Measurements from ENCODE around the gene ATRIP. TPM values are rescaled to one million over a fixed set of nuclear protein-coding genes. Genes with fewer than 3 reads are reported as not detected.
"Not testable (repeated sequence)": the region's sequence is repeated elsewhere in the genome, so short reads cannot be mapped to it uniquely, and the experiment has no call there.

The ATRIP gene
- total RNA-seq, 1 experiment from 2014 or later = 8.5 TPM

GRCh38 chr3:48459773-48460516, 13.4 kb downstream of the ATRIP start:
- Histone ChIP-seq H3K36me3 (ENCODE audit: low read depth) (no peaks in the 10 kb centered on the region), H3K4me1 (replicated peaks; ENCODE audit: insufficient read depth) (peaks cover 1% of the 10 kb centered on the region; the same call in 1 of the 2 replicates), H4K20me1 (ENCODE audit: insufficient read depth) (no peaks in the 10 kb centered on the region), H3K27ac (no peak overlapping the region), H3K4me2 (no peak overlapping the region), H3K4me3 (no peak overlapping the region), H3K9me2 (ENCODE audit: insufficient read depth) (no peaks in the 10 kb centered on the region), H3K27me3 (ENCODE audit: insufficient read depth, low read depth) (no peaks in the 10 kb centered on the region), H3F3A (ENCODE audit: insufficient read depth, low read depth) (peaks cover under 1% of the 10 kb centered on the region; the same call in 1 of the 2 replicates), H3K9me3 (ENCODE audit: insufficient read depth, low read depth) (no peaks in the 10 kb centered on the region), H2AFZ (no peak overlapping the region), H3K79me2 (ENCODE audit: low read depth) (no peaks in the 10 kb centered on the region)
- no peak for DNase-seq
- TF ChIP-seq CTCF (conservative IDR thresholded peaks at IDR 0.05) (no peak), EZH2 (IDR thresholded peaks at IDR 0.05; ENCODE audit: low read depth) (no peak)
- no TSS peak for BruUV-seq (replicated peaks)
- intact Hi-C loops (cut with micrococcal nuclease; ENCODE audit: unreplicated experiment) = no loop called here
- POLR2A ChIA-PET (ENCODE audit: unreplicated experiment) = no interaction called here
- CTCF ChIA-PET = no interaction called here

- Histone ChIP-seq H3K27me3 (ENCODE audit: insufficient read depth, low read depth) (no peaks in the 10 kb centered on the region), H3K9me3 (ENCODE audit: insufficient read depth, low read depth) (no peaks in the 10 kb centered on the region), H3K27ac (no peak overlapping the region), H4K20me1 (ENCODE audit: insufficient read depth) (no peaks in the 10 kb centered on the region), H3K36me3 (ENCODE audit: low read depth) (no peaks in the 10 kb centered on the region), H3K4me1 (replicated peaks; ENCODE audit: insufficient read depth) (peaks cover 5% of the 10 kb centered on the region; the same call in 1 of the 2 replicates), H3K4me2 (no peak overlapping the region), H2AFZ (no peak overlapping the region), H3K79me2 (ENCODE audit: low read depth) (no peaks in the 10 kb centered on the region), H3K4me3 (no peak overlapping the region), H3K9me2 (ENCODE audit: insufficient read depth) (no peaks in the 10 kb centered on the region), H3F3A (ENCODE audit: insufficient read depth, low read depth) (peaks cover 5% of the 10 kb centered on the region; the same call in 1 of the 2 replicates)
- intact Hi-C loops (cut with micrococcal nuclease; ENCODE audit: unreplicated experiment) = no loop called here
- TF ChIP-seq EZH2 (IDR thresholded peaks at IDR 0.05; ENCODE audit: low read depth) (no peak), CTCF (conservative IDR thresholded peaks at IDR 0.05) (no peak)
- no peak for DNase-seq
- no TSS peak for BruUV-seq (replicated peaks)
- POLR2A ChIA-PET (ENCODE audit: unreplicated experiment) = no interaction called here
- CTCF ChIA-PET = no interaction called here
Observed at GRCh38 chr3:48460517-48460902, 14.0 kb downstream of the ATRIP start.

GRCh38 chr3:48461767-48462166, 15.2 kb downstream of the ATRIP start:
- H3K9me2 ChIP-seq (ENCODE audit: insufficient read depth); CTCF ChIA-PET: not testable (repeated sequence)

More at GRCh38 chr3:48461767-48462166, 15.2 kb downstream of the ATRIP start:
- intact Hi-C loops (cut with micrococcal nuclease; ENCODE audit: unreplicated experiment); H3K4me3 ChIP-seq; H3K27me3 ChIP-seq (ENCODE audit: insufficient read depth, low read depth); H3K9me3 ChIP-seq (ENCODE audit: insufficient read depth, low read depth); POLR2A ChIA-PET (ENCODE audit: unreplicated experiment); H3K36me3 ChIP-seq (ENCODE audit: low read depth); H3F3A ChIP-seq (ENCODE audit: insufficient read depth, low read depth); H3K27ac ChIP-seq; DNase-seq; H4K20me1 ChIP-seq (ENCODE audit: insufficient read depth); H2AFZ ChIP-seq; H3K4me2 ChIP-seq; BruUV-seq (replicated peaks); H3K79me2 ChIP-seq (ENCODE audit: low read depth); H3K4me1 ChIP-seq (replicated peaks; ENCODE audit: insufficient read depth): not testable (repeated sequence)
